Chondrocyte (in vitro differentiated cells): ENCODE results near the gene TREML2. TPM values are rescaled to one million over a fixed set of nuclear protein-coding genes. Genes with fewer than 3 reads are reported as not detected.

Source experiments
- DNase-seq: peaks from one replicate; pipeline ENCODE4 v3.0.0; 2021; ENCODE audit warnings: mixed read lengths, low spot score
- H3K27ac Mint-ChIP-seq: one replicate; pipeline ENCODE4 v1.8.0; 2021; ENCODE audit warnings: mild to moderate bottlenecking, moderate library complexity, mixed read lengths; ENCODE audit not compliant: unreplicated experiment
- H3K27me3 Mint-ChIP-seq: 2 replicates; pipeline ENCODE4 v1.8.0; 2021; ENCODE audit warnings: low read depth, mixed read lengths
- H3K36me3 Mint-ChIP-seq: 2 replicates; pipeline ENCODE4 v1.8.0; 2021; ENCODE audit warnings: low read depth, mixed read lengths
- H3K4me1 Mint-ChIP-seq: 2 replicates; pipeline ENCODE4 v1.8.0; 2021; ENCODE audit warnings: low read depth, mild to moderate bottlenecking, mixed read lengths
- H3K4me3 Mint-ChIP-seq: one replicate; pipeline ENCODE4 v1.8.0; 2021; ENCODE audit warnings: mild to moderate bottlenecking, moderate library complexity, mixed read lengths; ENCODE audit not compliant: unreplicated experiment
- H3K9me3 Mint-ChIP-seq: 2 replicates; pipeline ENCODE4 v1.8.0; 2021; ENCODE audit warnings: low read depth, mixed read lengths
- total RNA-seq: library from RNA; stranded (reverse); gene quantifications from 3 replicates; pipeline ENCODE4 v1.2.1, GENCODE V29; 2021
- TF ChIP-seq, protein P1 (sequence below): fragments of 200-600 bp; sonication (generic); IDR thresholded peaks from 2 replicates; pipeline ENCODE4 v1.5.0; 2021; ENCODE audit warnings: antibody characterized with exemption, mild to moderate bottlenecking, moderate library complexity

Gene TREML2
- total RNA-seq, 1 donor from 2014 or later, result not detected

DNA sequence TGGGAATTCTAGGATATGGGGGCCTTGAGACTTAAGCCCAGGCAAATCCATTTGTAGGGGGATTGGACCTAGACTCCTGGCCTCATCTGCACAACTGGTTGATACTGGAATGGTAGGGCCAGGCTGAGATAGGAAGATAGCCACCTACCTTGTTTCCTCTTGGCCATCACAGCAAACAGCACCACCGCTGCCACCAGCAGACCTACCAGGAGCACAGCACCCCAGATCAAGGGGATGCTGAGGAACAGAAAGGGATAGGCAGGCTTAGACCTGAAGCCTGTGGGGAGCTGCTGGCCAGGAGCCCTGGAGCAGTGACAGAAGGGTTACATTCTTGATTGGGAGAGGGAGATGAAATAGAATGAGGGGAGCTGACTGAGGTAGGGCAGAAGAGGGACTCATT, 50.3 kb downstream of the TREML2 start:
- Mint-ChIP-seq H3K27ac (no peak overlapping the region), H3K27me3 (no peaks in the 10 kb centered on the region), H3K36me3 (peaks cover 5% of the 10 kb centered on the region), H3K4me1 (no peaks in the 10 kb centered on the region), H3K4me3 (no peak overlapping the region), H3K9me3 (no peaks in the 10 kb centered on the region)
- no peak for DNase-seq
- TF ChIP-seq, protein P1, sequence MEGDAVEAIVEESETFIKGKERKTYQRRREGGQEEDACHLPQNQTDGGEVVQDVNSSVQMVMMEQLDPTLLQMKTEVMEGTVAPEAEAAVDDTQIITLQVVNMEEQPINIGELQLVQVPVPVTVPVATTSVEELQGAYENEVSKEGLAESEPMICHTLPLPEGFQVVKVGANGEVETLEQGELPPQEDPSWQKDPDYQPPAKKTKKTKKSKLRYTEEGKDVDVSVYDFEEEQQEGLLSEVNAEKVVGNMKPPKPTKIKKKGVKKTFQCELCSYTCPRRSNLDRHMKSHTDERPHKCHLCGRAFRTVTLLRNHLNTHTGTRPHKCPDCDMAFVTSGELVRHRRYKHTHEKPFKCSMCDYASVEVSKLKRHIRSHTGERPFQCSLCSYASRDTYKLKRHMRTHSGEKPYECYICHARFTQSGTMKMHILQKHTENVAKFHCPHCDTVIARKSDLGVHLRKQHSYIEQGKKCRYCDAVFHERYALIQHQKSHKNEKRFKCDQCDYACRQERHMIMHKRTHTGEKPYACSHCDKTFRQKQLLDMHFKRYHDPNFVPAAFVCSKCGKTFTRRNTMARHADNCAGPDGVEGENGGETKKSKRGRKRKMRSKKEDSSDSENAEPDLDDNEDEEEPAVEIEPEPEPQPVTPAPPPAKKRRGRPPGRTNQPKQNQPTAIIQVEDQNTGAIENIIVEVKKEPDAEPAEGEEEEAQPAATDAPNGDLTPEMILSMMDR, result no peak

DNA sequence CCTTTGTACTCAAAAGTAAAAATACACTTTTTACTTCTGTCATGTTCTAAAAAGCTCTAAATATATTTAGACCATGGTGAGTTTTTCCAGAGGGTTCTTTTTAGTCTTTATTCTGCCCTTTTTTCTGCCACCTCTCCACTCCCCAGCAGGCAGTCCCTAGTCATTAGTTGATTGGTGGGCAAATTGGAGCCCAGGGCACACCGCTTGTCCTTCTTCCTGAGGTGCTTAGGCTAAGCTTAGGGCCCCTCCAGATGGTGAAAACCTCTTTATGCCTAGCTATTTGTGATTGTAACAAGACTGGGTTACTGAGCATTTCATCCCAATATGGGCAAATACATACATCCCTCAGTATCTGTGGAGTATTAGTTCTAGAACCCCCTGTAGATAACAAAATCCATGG, 53.0 kb downstream of the TREML2 start:
- Mint-ChIP-seq H3K4me3 (no peak overlapping the region), H3K27me3 (no peaks in the 10 kb centered on the region), H3K27ac (no peak overlapping the region), H3K9me3 (peaks cover 6% of the 10 kb centered on the region), H3K4me1 (no peaks in the 10 kb centered on the region), H3K36me3 (peaks cover 11% of the 10 kb centered on the region)
- TF ChIP-seq, protein P1, result no peak
- DNase-seq, result no peak

Other genes with a start within 250 kb of the TREML2 start
- 0.25 to 0.36 TPM in 2 of 3 replicates, not detected in the other for gene UNC5CL, start 161.9 kb downstream of the TREML2 start, total RNA-seq
- not detected in 3 replicates for gene TSPO2, start 158.7 kb downstream of the TREML2 start, total RNA-seq
- not detected in 3 replicates for gene APOBEC2, start 147.9 kb downstream of the TREML2 start, total RNA-seq
- 11.4 to 12.2 TPM (median 12.2 TPM) in 3 replicates for gene OARD1, start 128.8 kb downstream of the TREML2 start, total RNA-seq
- gene NFYA, start 128.2 kb downstream of the TREML2 start, total RNA-seq, result 18.8 to 24.7 TPM (median 20.5 TPM) in 3 replicates
- not detected in 3 replicates for gene TREML1, start 46.8 kb downstream of the TREML2 start, total RNA-seq
- not detected in 3 replicates for gene TREM2, start 38.0 kb downstream of the TREML2 start, total RNA-seq
- not detected in 3 replicates for gene TREML4, start 27.2 kb upstream of the TREML2 start, total RNA-seq
- 0.25 TPM in 1 of 3 replicates, not detected in the others for gene TREM1, start 85.5 kb upstream of the TREML2 start, total RNA-seq
- gene NCR2, start 134.5 kb upstream of the TREML2 start, total RNA-seq, result not detected in 3 replicates